WTC11 (cell line): Measurements from ENCODE around the gene EVI5L. TPM values are rescaled to one million over a fixed set of nuclear protein-coding genes. Genes with fewer than 3 reads are reported as not detected.

Source experiments
- ATAC-seq: fragments of 200-7000 bp; cut with Tn5 transposase; 2 replicates; pipeline ENCODE4 v1.10.0; 2021; ENCODE audit warnings: mild to moderate bottlenecking, moderate library complexity
- CTCF ChIA-PET: fragments of 300-600 bp; sonication (Branson Sonifier 250); formaldehyde crosslinking; loops from one replicate; lab custom pipeline; 2021; ENCODE audit warnings: antibody characterized with exemption; lab: Charles Lee
- POLR2A ChIA-PET: fragments of 350-600 bp; sonication (Branson Sonifier 250); formaldehyde crosslinking; loops from one replicate; lab custom pipeline; 2021; ENCODE audit warnings: antibody characterized with exemption; lab: Charles Lee
- DNase-seq: peaks from one replicate; pipeline ENCODE4 v3.0.0; 2021; ENCODE audit warnings: low spot score
- H3K27ac Mint-ChIP-seq: 2 replicates; pipeline ENCODE4 v1.8.0; 2021; ENCODE audit warnings: mixed read lengths
- H3K27me3 Mint-ChIP-seq: 2 replicates; pipeline ENCODE4 v1.8.0; 2021; ENCODE audit warnings: low read depth, mild to moderate bottlenecking, moderate library complexity, mixed read lengths
- H3K36me3 Mint-ChIP-seq: 2 replicates; pipeline ENCODE4 v1.8.0; 2021; ENCODE audit warnings: mixed read lengths
- H3K4me1 Mint-ChIP-seq: 2 replicates; pipeline ENCODE4 v1.8.0; 2022; ENCODE audit warnings: mixed read lengths
- H3K4me3 Mint-ChIP-seq: 2 replicates; pipeline ENCODE4 v1.8.0; 2021; ENCODE audit warnings: mild to moderate bottlenecking, moderate library complexity, mixed read lengths
- H3K9me3 Mint-ChIP-seq: 2 replicates; pipeline ENCODE4 v1.8.0; 2021; ENCODE audit warnings: mixed read lengths
- ARID4B ChIP-seq: sonication (generic); formaldehyde crosslinking; IDR thresholded peaks from 2 replicates; pipeline ENCODE4 v1.8.0; 2023; ENCODE audit warnings: missing genetic modification reagents, mild to moderate bottlenecking, borderline replicate concordance
- EMX1 ChIP-seq: fragments of 250-450 bp; sonication (Bioruptor Pico); IDR thresholded peaks from 2 replicates; pipeline ENCODE4 v1.8.0; 2021; ENCODE audit warnings: mild to moderate bottlenecking
- ERG ChIP-seq: fragments of 250-450 bp; sonication (Bioruptor Pico); IDR thresholded peaks from 2 replicates; pipeline ENCODE4 v1.8.0; 2021; ENCODE audit warnings: mild to moderate bottlenecking
- ESRRA ChIP-seq: sonication (generic); formaldehyde crosslinking; IDR thresholded peaks from 2 replicates; pipeline ENCODE4 v1.8.1; 2022; ENCODE audit warnings: mild to moderate bottlenecking, missing genetic modification reagents, borderline replicate concordance
- ETV6 ChIP-seq: sonication (generic); formaldehyde crosslinking; IDR thresholded peaks from 2 replicates; pipeline ENCODE4 v1.8.1; 2022; ENCODE audit warnings: mild to moderate bottlenecking, missing genetic modification reagents
- FOXJ3 ChIP-seq: sonication (generic); formaldehyde crosslinking; IDR thresholded peaks from 2 replicates; pipeline ENCODE4 v1.9.0; 2021; ENCODE audit warnings: missing genetic modification reagents, mild to moderate bottlenecking, borderline replicate concordance
- FOXK1 ChIP-seq: sonication (generic); formaldehyde crosslinking; IDR thresholded peaks from 2 replicates; pipeline ENCODE4 v1.8.0; 2022; ENCODE audit warnings: mild to moderate bottlenecking, moderate library complexity, missing genetic modification reagents
- GRHL2 ChIP-seq: fragments of 250-450 bp; sonication (Bioruptor Pico); IDR thresholded peaks from 2 replicates; pipeline ENCODE4 v1.8.0; 2022; ENCODE audit warnings: mild to moderate bottlenecking, moderate library complexity; ENCODE audit not compliant: insufficient replicate concordance, severe bottlenecking
- GTF2I ChIP-seq: fragments of 250-450 bp; sonication (Bioruptor Pico); conservative IDR thresholded peaks from 2 replicates; pipeline ENCODE4 v1.4.0; 2021; ENCODE audit warnings: mild to moderate bottlenecking
- HMGA2 ChIP-seq: fragments of 250-450 bp; sonication (Bioruptor Pico); IDR thresholded peaks from 2 replicates; pipeline ENCODE4 v1.4.0; 2021; ENCODE audit warnings: mild to moderate bottlenecking, moderate library complexity
- IRF2 ChIP-seq: sonication (generic); formaldehyde crosslinking; IDR thresholded peaks from 2 replicates; pipeline ENCODE4 v1.8.0; 2022; ENCODE audit warnings: low read depth, missing genetic modification reagents, borderline replicate concordance
- MAX ChIP-seq: sonication (generic); formaldehyde crosslinking; IDR thresholded peaks from 2 replicates; pipeline ENCODE4 v1.8.0; 2022; ENCODE audit warnings: mild to moderate bottlenecking, missing genetic modification reagents
- OVOL2 ChIP-seq: fragments of 250-450 bp; sonication (Bioruptor Pico); IDR thresholded peaks from 2 replicates; pipeline ENCODE4 v1.9.0; 2021; ENCODE audit warnings: mild to moderate bottlenecking, borderline replicate concordance
- SMAD3 ChIP-seq: sonication (generic); formaldehyde crosslinking; IDR thresholded peaks from 2 replicates; pipeline ENCODE4 v1.8.0; 2022; ENCODE audit warnings: missing genetic modification reagents, mild to moderate bottlenecking, borderline replicate concordance
- SMAD4 ChIP-seq: sonication (generic); formaldehyde crosslinking; IDR thresholded peaks from 2 replicates; pipeline ENCODE4 v1.8.0; 2022; ENCODE audit warnings: mild to moderate bottlenecking, missing genetic modification reagents
- SP1 ChIP-seq: sonication (generic); formaldehyde crosslinking; conservative IDR thresholded peaks from 2 replicates; pipeline ENCODE4 v1.8.1; 2022; ENCODE audit warnings: missing genetic modification reagents
- TCF7 ChIP-seq: sonication (generic); formaldehyde crosslinking; IDR thresholded peaks from 2 replicates; pipeline ENCODE4 v1.8.0; 2022; ENCODE audit warnings: mild to moderate bottlenecking, low read depth, missing genetic modification reagents, moderate library complexity
- TP53 ChIP-seq: sonication (generic); formaldehyde crosslinking; IDR thresholded peaks from 2 replicates; pipeline ENCODE4 v1.8.1; 2023; ENCODE audit warnings: mild to moderate bottlenecking, missing genetic modification reagents
- USF1 ChIP-seq: sonication (generic); formaldehyde crosslinking; IDR thresholded peaks from 2 replicates; pipeline ENCODE4 v1.8.0; 2022; ENCODE audit warnings: mild to moderate bottlenecking, missing genetic modification reagents
- USF2 ChIP-seq: sonication (generic); formaldehyde crosslinking; IDR thresholded peaks from 2 replicates; pipeline ENCODE4 v1.8.1; 2023; ENCODE audit warnings: mild to moderate bottlenecking, missing genetic modification reagents, moderate library complexity
- ZBTB21 ChIP-seq: sonication (generic); formaldehyde crosslinking; IDR thresholded peaks from 2 replicates; pipeline ENCODE4 v1.8.1; 2023; ENCODE audit warnings: mild to moderate bottlenecking, missing genetic modification reagents, borderline replicate concordance
- ZNF423 ChIP-seq: fragments of 250-450 bp; sonication (Bioruptor Pico); IDR thresholded peaks from 2 replicates; pipeline ENCODE4 v2.1.2; 2022; ENCODE audit warnings: mild to moderate bottlenecking, moderate library complexity
- total RNA-seq: library from RNA; stranded (reverse); gene quantifications from 3 replicates; pipeline ENCODE4 v1.2.3, GENCODE V29; 2021
- TF ChIP-seq, protein P1 (sequence below): sonication (generic); formaldehyde crosslinking; IDR thresholded peaks from 2 replicates; pipeline ENCODE4 v1.8.0; 2023; ENCODE audit warnings: mild to moderate bottlenecking, missing genetic modification reagents
- TF ChIP-seq, protein P2 (sequence below): sonication (generic); formaldehyde crosslinking; IDR thresholded peaks from 2 replicates; pipeline ENCODE4 v1.8.1; 2022; ENCODE audit warnings: low read depth, mild to moderate bottlenecking, moderate library complexity, missing genetic modification reagents, borderline replicate concordance

The EVI5L gene
- total RNA-seq, 1 experiment from 2014 or later: 10.5 TPM

- TF ChIP-seq GTF2I (CRISPR knock-in tag): no peak; the same call in 1 of the 2 replicates
- TF ChIP-seq, protein P1, sequence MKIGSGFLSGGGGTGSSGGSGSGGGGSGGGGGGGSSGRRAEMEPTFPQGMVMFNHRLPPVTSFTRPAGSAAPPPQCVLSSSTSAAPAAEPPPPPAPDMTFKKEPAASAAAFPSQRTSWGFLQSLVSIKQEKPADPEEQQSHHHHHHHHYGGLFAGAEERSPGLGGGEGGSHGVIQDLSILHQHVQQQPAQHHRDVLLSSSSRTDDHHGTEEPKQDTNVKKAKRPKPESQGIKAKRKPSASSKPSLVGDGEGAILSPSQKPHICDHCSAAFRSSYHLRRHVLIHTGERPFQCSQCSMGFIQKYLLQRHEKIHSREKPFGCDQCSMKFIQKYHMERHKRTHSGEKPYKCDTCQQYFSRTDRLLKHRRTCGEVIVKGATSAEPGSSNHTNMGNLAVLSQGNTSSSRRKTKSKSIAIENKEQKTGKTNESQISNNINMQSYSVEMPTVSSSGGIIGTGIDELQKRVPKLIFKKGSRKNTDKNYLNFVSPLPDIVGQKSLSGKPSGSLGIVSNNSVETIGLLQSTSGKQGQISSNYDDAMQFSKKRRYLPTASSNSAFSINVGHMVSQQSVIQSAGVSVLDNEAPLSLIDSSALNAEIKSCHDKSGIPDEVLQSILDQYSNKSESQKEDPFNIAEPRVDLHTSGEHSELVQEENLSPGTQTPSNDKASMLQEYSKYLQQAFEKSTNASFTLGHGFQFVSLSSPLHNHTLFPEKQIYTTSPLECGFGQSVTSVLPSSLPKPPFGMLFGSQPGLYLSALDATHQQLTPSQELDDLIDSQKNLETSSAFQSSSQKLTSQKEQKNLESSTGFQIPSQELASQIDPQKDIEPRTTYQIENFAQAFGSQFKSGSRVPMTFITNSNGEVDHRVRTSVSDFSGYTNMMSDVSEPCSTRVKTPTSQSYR (CRISPR knock-in tag): no peak
- no peak for TF ChIP-seq TCF7 (CRISPR knock-in tag)
- TF ChIP-seq MAX (CRISPR knock-in tag): no peak
- TF ChIP-seq EMX1 (CRISPR knock-in tag): no peak
- TF ChIP-seq TP53 (CRISPR knock-in tag): no peak
- TF ChIP-seq, protein P2, sequence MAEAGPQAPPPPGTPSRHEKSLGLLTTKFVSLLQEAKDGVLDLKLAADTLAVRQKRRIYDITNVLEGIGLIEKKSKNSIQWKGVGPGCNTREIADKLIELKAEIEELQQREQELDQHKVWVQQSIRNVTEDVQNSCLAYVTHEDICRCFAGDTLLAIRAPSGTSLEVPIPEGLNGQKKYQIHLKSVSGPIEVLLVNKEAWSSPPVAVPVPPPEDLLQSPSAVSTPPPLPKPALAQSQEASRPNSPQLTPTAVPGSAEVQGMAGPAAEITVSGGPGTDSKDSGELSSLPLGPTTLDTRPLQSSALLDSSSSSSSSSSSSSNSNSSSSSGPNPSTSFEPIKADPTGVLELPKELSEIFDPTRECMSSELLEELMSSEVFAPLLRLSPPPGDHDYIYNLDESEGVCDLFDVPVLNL (CRISPR knock-in tag): no peak
- TF ChIP-seq SP1: peak; percentile 54; the same call in 1 of the 2 replicates
- TF ChIP-seq ZNF423 (CRISPR knock-in tag): peak; percentile 22; the same call in 1 of the 2 replicates
- no peak for TF ChIP-seq SMAD3
- no peak for TF ChIP-seq ARID4B (CRISPR knock-in tag)
- TF ChIP-seq HMGA2 (CRISPR knock-in tag): no peak
- TF ChIP-seq ETV6 (CRISPR knock-in tag): peak; percentile 49; the same call in 1 of the 2 replicates
- no peak for TF ChIP-seq ERG (CRISPR knock-in tag)
- no peak for TF ChIP-seq FOXJ3 (CRISPR knock-in tag)
- TF ChIP-seq, all 79 proteins: peak for 5
Measured at GRCh38 chr19:7888145-7888825, 58.3 kb downstream of the EVI5L start, which contains the start of gene LRRC8E (continued).

DNA sequence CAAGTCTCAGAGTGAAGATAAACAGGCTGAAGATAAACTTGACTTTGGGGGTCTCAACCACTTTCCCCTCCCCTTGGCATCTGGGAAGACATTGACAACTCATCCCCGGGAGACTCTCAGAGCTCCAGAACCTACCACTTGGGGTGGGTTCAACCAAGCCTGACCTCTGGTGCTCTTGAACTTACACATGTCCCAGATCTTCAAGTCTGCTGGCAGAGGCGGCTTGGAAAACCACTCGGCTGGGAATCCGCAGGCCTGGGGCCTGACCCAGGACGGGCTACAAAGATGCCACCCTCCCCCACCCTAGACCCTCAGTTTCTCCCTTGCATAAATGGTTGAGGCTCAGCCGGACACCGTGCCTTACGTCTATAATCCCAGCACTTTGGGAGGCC lies 58.8 kb downstream of the EVI5L start:
- peaks cover 3% of the 10 kb centered on the region for H3K4me1 Mint-ChIP-seq
- DNase-seq (no peak), ATAC-seq (no peak; the same call in 1 of the 2 replicates)
- POLR2A ChIA-PET: interaction anchor here (0.5 to 2.3 kb wide), 3 partner anchors 11 to 28 kb away, joined by 3 to 6 read pairs (median 3); partner anchors contain the start of gene MAP2K7
- no peak overlapping the region for H3K27ac Mint-ChIP-seq
- CTCF ChIA-PET: interaction anchor here (0.6 to 4.7 kb wide), 13 partner anchors 11 to 338 kb away, joined by 3 to 30 read pairs (median 6); partner anchors contain the start of genes MAP2K7, SNAPC2 and TGFBR3L
- H3K27me3 Mint-ChIP-seq: peaks cover 56% of the 10 kb centered on the region
- H3K9me3 Mint-ChIP-seq: no peaks in the 10 kb centered on the region
- peak overlapping the region; percentile 65 for H3K4me3 Mint-ChIP-seq
- H3K36me3 Mint-ChIP-seq: no peaks in the 10 kb centered on the region
- TF ChIP-seq ZBTB21 (CRISPR knock-in tag): no peak
- no peak for TF ChIP-seq GRHL2
- no peak for TF ChIP-seq USF2
- TF ChIP-seq SMAD4 (CRISPR knock-in tag): no peak
- TF ChIP-seq FOXK1 (CRISPR knock-in tag): no peak
- TF ChIP-seq IRF2 (CRISPR knock-in tag): no peak
- TF ChIP-seq TCF7 (CRISPR knock-in tag): no peak
- no peak for TF ChIP-seq USF1 (CRISPR knock-in tag)
- no peak for TF ChIP-seq ESRRA (CRISPR knock-in tag)
- no peak for TF ChIP-seq EMX1 (CRISPR knock-in tag)
- TF ChIP-seq MAX (CRISPR knock-in tag): no peak
- TF ChIP-seq OVOL2 (CRISPR knock-in tag): no peak
